Left cardiac atrium (tissue), 4 donors: ENCODE data around the gene CMTM1. TPM values are rescaled to one million over a fixed set of nuclear protein-coding genes. Genes with fewer than 3 reads are reported as not detected.
"Not testable (repeated sequence)": the region's sequence is repeated elsewhere in the genome, so short reads cannot be mapped to it uniquely, and the experiment has no call there.

Experiments used
- ATAC-seq, 2 donors: fragments of 200-7000 bp; cut with Tn5 transposase; one replicate each; pipeline ENCODE4 v1.9.1; 2020; ENCODE audit warnings: mild to moderate bottlenecking in 2 of 2, moderate library complexity in 2 of 2
- DNase-seq: peaks from one replicate; pipeline ENCODE4 v3.0.0-alpha.2; 2020
- intact Hi-C, 2 donors: fragments of 100-400 bp; cut with DNase I; formaldehyde crosslinking; loops; one replicate each; pipeline versions ENCODE4 v1.14.1 to v1.15.1; 2022 to 2023
- total RNA-seq, 2 donors: library from RNA; stranded (reverse); fragmentation: NEBNext Ultra II Directional; extraction: Animal tissue kit (Norgen Biotek cat#: 25700); gene quantifications; one replicate each; pipeline ENCODE4 v1.2.1, GENCODE V29; 2021
- donor health status: DM: no; HTN: yes; CAD: no.
- donor health status: DM: no; HTN: yes; CAD: no; lungs with severe emphysema.
- donor health status: DM: yes; HTN: yes; CAD: no.
- donor health status: Dilated cardiomyopathy.

Gene CMTM1
- total RNA-seq, 2 donors from 2014 or later: 1.3 to 3.0 TPM

- peak; percentile 77 for DNase-seq
- peak; percentile 70 to 77 for ATAC-seq
- intact Hi-C loops: loop anchor here (5.0 to 10.0 kb wide), 2 partner anchors 200 to 268 kb away; no protein-coding TSS in a partner anchor
Measured at GRCh38 chr16:66604376-66605176, 38.3 kb downstream of the CMTM1 start, which contains the start of gene CMTM3. Gene CMTM3, plus strand, starts transcription at chr16:66604704. Its CDS starts 102 bp downstream, at chr16:66604806.

GRCh38 chr16:66605177-66605978, 39.1 kb downstream of the CMTM1 start:
- peak; percentile 80 for DNase-seq
- peak; percentile 55 to 66 for ATAC-seq
- intact Hi-C loops: loop anchor here (5.0 to 10.0 kb wide), 2 partner anchors 201 to 267 kb away; no protein-coding TSS in a partner anchor

- DNase-seq (no peak), ATAC-seq (peak in 1 of 2 donors; percentile 0)
- intact Hi-C loops: loop anchor here (5.0 to 10.0 kb wide), 2 partner anchors 201 to 266 kb away; no protein-coding TSS in a partner anchor
Measured at GRCh38 chr16:66605979-66606751, 39.9 kb downstream of the CMTM1 start.

GRCh38 chr16:66608241-66609138, 42.3 kb downstream of the CMTM1 start:
- intact Hi-C loops: loop anchor here (5.0 to 10.0 kb wide), 2 partner anchors 204 to 264 kb away; no protein-coding TSS in a partner anchor
- DNase-seq (peak; percentile 90), ATAC-seq (peak; percentile 35 to 39)

GRCh38 chr16:66609139-66609510, 42.9 kb downstream of the CMTM1 start:
- intact Hi-C loops: loop anchor here (5.0 to 10.0 kb wide), 2 partner anchors 204 to 263 kb away; no protein-coding TSS in a partner anchor
- ATAC-seq: no peak
- DNase-seq: no peak

GRCh38 chr16:66610111-66610820, 44.0 kb downstream of the CMTM1 start:
- no peak for DNase-seq
- ATAC-seq: no peak
- intact Hi-C loops: no loop called here

- ATAC-seq, DNase-seq, intact Hi-C loops: not testable (repeated sequence)
Measured at GRCh38 chr16:66611911-66612310, 45.7 kb downstream of the CMTM1 start.

- ATAC-seq (no peak), DNase-seq (no peak)
- intact Hi-C loops: no loop called here
Measured at GRCh38 chr16:66612422-66612821, 46.2 kb downstream of the CMTM1 start.

- intact Hi-C loops: no loop called here
- no peak for DNase-seq
- no peak for ATAC-seq
Measured at GRCh38 chr16:66614161-66614802, 48.0 kb downstream of the CMTM1 start.

- DNase-seq: no peak
- intact Hi-C loops: no loop called here
- no peak for ATAC-seq
Measured at GRCh38 chr16:66616169-66616568, 49.9 kb downstream of the CMTM1 start.

GRCh38 chr16:66616592-66616991, 50.4 kb downstream of the CMTM1 start:
- intact Hi-C loops: no loop called here
- ATAC-seq (peak; percentile 6 to 24), DNase-seq (no peak)

- no peak for ATAC-seq
- intact Hi-C loops: no loop called here
- DNase-seq: no peak
Measured at GRCh38 chr16:66617010-66617434, 50.8 kb downstream of the CMTM1 start.

- intact Hi-C loops: no loop called here
- DNase-seq (no peak), ATAC-seq (peak in 1 of 2 donors; percentile 4)
Measured at GRCh38 chr16:66617728-66618127, 51.5 kb downstream of the CMTM1 start.

- intact Hi-C loops: no loop called here
- peak; percentile 35 to 84 for ATAC-seq
- DNase-seq: no peak
Measured at GRCh38 chr16:66618588-66619375, 52.5 kb downstream of the CMTM1 start.

- DNase-seq: no peak
- ATAC-seq: peak in 1 of 2 donors; percentile 15
- intact Hi-C loops: no loop called here
Measured at GRCh38 chr16:66619534-66620428, 53.5 kb downstream of the CMTM1 start.
